Eye (tissue), 1 donor: ENCODE results near the gene INSYN1.
"Not testable (repeated sequence)": the region's sequence is repeated elsewhere in the genome, so short reads cannot be mapped to it uniquely, and the experiment has no call there.

ENCODE experiments used
- DNase-seq: peaks from one replicate; pipeline ENCODE4 v3.0.0-alpha.2; 2015

Gene INSYN1, protein sequence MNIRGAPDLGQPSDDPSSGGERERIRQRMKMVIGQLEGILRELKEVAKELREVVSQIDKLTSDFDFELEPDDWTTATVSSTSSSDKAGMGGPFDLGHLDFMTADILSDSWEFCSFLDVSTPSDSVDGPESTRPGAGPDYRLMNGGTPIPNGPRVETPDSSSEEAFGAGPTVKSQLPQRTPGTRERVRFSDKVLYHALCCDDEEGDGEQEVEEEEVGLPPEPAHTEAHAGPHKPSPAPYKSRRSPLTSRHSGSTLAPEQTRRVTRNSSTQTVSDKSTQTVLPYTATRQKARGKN

GRCh38 chr15:73753250-73754130 lies at the start of gene INSYN1:
Gene INSYN1, minus strand, starts transcription at chr15:73753351. Its CDS starts 2,221 bp downstream, at chr15:73751130.
- peak; percentile 73 for DNase-seq

DNA sequence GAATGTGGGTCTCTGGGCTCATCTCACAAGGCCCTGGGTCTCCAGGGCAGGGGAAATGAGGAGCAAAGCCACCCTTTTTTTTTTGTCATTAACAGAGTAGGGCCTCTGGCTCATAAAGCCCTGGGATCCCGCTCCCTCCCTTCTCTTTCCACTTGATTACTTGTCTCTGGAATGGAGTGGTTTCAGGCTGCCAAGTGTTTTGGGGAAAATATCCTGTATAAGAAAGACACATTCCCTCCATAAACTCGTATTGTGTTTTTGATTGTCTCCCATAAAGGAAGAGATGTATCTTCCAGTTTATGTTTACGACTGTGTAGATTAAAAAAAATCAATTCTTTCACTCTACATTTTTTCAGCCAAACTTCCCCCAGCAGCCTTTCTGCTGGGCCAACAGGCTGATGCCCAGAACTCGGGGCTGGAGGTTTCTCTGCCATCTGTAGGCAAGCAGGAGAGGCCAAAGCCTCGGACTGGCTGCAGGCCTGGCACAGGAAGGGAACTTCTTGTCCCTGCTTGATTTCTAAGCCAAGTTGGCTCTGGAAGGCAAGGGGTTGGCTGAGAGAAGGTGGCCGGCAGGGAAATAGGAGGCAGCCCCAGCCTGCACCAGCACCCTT lies 49.4 kb upstream of the INSYN1 start:
- peak; percentile 34 for DNase-seq

DNA sequence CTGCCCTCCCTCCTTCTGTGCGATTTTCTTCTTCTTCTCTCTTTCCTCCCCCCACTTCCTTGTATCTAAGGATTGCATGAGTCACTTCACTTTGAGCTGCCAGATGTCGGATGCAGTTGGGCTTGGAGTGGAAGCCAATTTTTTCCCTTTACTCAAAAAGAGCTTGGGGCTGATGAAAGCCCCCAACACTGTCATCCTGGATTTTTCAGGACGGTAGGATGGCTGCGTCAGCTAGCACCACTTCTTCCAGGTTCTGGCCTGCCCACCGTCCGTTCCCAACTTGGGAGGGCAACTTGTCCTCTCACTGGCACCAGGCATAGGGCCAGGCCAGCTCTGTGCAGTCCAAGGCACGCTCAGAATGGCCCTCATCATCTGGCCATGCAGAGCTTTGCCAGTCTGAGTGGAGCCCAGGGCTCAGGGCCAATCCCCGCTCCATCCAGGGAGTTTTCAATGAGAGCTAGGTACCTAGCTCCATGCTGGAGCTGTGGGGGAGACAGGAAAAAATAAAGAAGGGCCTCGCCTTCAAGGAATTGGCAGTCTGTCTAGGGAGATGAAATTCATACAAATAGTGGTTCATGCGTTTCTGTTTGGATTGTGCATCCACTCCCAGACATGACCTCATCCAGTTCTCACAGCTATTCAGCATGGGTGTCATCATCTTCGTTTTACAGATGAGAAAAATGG lies 47.7 kb upstream of the INSYN1 start:
- DNase-seq, result peak; percentile 46

- no peak for DNase-seq
Observed at GRCh38 chr15:73799466-73799865, 46.3 kb upstream of the INSYN1 start.

- DNase-seq, result no peak
Observed at GRCh38 chr15:73797366-73798158, 44.4 kb upstream of the INSYN1 start.

DNA sequence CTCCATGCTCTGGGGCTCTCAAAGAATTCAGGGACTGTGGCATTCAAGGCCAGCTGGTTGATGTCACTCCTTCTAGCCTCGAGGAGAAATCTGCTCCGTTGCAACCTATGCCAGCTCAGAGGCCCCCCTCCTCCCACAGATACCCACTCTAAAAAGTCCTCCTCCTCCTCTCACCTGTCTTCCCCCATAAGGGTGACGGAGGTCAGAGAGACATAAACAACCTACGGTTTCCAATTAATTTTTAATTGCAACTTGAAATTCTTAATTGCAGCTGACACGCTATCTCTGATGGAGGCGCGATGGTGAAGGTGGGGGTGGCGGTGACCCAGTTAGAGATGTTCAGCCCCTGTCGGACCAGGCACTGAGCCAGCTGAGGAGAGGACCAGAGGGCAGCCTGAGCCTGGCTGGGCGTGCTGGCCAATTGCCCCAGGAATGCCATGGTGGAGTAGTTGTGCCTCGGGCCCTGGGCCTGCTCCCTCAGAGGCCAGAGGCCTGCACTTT lies 43.2 kb upstream of the INSYN1 start:
- DNase-seq, result peak; percentile 41

GRCh38 chr15:73794443-73795133 lies 41.4 kb upstream of the INSYN1 start:
- DNase-seq, result no peak

- DNase-seq, result not testable (repeated sequence)
Observed at GRCh38 chr15:73792899-73793541, 39.9 kb upstream of the INSYN1 start.

DNA sequence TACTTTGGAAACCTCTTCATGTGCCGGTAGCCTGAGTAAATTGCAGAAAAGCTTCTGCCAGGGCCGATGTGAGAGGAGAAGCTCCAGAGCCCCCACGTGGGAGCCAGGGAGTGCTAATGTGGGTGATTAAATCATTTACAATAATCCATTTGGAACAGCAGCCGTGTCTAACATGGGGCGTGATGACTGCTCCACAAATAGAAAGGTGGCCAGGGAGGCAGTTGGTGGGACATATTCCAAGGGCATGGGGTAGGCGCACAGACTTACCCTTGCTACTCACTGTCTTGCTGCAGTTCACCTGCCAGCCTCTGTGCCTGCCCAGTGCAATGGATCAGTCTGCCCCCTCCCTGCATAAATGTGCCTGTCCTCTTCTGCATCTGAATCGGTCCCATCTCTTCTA lies 39.3 kb upstream of the INSYN1 start:
- no peak for DNase-seq

DNA sequence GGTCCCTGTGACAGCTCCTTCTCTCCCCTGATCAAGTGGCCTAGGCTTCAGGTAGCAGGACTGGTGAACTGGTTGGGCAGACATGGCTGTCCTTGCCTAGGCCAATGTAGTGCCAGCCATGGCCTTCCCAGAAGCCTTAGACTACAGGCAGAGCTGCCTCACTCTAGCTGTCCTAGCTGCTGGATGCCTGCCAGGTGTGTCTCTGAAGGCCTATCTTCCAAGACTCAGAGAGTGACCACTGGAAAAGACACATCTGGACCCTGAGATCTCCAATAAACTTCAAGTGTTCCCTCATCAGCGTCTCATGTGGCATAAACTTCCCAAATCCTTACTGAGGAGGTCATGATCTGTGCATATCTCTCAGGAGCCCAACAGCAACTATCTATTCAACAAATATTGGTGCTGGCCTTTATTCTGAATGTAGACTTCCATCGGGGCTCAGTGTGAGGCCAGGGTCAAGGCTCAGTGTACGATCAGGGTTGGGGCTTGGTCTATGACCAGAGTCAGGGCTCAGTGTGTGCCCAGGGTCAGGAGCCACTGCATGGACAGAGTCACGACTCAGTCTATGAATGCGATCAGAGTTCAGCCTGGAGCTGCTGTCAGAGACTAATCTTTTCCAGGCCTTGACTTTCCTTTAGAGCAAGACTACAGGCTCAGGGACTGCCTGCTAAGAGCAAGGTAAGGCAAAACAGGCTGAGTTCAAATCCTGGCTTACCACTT lies 36.5 kb upstream of the INSYN1 start:
- no peak for DNase-seq

DNA sequence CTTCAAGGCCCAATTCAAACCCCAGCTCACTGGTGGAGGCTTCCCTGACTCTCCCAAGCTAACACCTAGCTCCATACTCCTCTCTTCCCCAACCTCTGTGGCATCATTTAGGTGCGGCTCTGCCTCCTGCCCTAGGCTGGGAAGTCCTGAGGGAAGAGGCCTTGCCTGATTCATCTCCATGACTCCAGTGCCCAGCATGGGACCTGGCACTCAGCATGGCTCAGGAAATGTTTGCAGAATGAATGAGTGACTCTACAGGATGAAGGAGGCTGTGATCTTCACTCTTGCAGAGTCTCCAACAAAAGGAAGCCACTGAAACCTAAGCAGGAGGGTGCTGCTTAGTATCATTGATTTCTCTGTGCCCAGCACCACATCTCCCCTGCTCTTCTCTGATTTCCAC lies 34.5 kb upstream of the INSYN1 start:
- no peak for DNase-seq

DNA sequence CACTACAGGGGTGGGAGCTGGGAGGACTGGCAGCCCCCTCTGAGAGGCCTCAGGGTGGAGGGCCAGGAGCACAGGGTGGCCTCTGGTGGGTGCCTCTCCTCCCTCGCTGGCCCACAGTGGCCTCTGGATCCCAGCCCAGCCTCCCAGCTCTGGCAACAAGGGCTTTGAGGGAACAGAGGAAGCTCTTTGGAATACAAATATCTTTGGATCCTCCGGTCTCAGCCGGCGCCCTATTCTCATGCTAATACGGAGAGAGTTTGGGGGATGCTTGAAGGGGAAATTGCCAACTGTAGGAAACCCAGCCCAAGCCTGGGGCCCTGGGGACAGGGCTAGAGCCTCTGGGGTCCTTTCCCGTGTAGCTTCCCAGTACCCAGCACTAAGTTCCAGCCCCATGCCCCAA lies 33.4 kb upstream of the INSYN1 start:
- DNase-seq, result no peak

GRCh38 chr15:73785256-73786014 lies 32.3 kb upstream of the INSYN1 start:
- not testable (repeated sequence) for DNase-seq

DNA sequence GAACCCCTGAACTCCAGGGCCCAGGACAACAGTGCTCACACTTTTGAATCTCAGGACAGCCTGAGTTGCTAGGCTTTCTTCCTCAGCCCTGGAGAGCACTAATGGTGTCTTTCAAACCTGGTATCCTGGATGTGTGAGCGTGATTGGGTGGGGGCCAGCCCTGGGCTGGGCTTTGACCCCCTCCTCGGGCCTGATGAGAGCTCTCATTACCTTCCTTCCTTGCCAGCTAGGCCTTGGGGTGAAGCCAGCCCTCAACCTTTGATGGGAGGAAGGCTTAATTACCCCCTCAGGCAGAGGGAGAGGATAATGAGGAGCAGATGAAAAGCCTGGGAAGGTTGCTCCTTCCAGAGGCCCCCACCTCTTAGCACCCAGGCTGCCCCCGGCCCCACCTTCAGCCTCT lies 31.1 kb upstream of the INSYN1 start:
- no peak for DNase-seq

DNA sequence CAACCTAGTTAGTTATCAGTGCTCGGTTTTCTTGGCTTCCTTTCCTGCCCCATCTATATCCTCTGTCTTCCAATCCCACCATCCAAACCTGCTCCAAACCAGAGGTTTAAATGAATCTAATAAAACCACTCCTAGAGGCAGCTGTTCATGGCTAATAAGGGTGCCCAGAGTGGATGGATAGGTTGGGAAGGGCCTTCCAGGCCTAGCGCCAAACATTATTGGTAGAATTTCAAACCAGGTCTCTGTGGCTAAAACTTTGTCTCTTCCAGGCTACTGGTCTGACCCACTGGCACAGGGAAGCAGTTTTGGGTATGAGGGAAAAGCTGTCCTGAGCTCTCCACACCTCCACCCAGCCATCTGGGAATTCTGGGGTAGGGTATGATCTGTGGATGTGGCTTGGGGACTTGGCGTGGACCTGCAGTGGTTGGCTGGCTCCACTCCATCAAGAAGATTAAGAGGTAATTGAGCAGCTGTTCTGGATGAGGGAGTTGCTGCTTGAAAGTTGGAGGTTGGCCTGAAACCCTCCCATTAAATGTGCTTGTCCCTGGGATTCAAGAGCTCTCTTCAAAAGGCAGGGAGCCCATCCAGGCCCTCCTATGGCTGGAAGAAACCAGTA lies 29.3 kb upstream of the INSYN1 start:
- DNase-seq, result peak; percentile 50

- no peak for DNase-seq
Observed at GRCh38 chr15:73781038-73781925, 28.1 kb upstream of the INSYN1 start.

GRCh38 chr15:73779974-73780373 lies 26.8 kb upstream of the INSYN1 start:
- DNase-seq, result no peak

DNA sequence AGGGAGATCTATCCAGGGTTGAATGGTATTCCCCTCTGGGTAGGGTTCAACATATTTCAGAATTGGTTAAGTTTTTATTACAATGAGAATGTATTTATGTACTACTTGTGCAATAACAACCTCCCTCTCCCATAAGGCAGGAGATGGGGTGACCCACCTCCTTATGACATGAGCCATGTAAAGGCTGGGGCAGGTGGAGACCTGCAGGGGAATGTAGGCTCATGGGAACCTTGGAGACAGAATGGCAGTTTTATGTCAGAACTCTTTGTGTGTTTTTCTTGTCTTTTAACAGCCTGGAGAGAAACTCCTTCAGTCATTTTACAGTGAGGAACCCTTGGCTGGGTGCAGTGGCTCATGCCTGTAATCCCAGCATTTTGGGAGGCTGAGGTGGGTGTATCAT lies 24.6 kb upstream of the INSYN1 start:
- no peak for DNase-seq
